Stimulated activated CD4-positive, alpha-beta T cell treated with anti-CD3 and anti-CD28 coated beads, Interleukin-15, amount 100 ng/mL, for 1 hour (primary cell): ENCODE measurements around the gene AIDA.
A peak's percentile ranks its signal among the peaks of the same experiment; 100 is the strongest.
"Not testable (repeated sequence)": the region's sequence is repeated elsewhere in the genome, so short reads cannot be mapped to it uniquely, and the experiment has no call there.

Source experiments
- DNase-seq, 2 donors: peaks; one replicate each; pipeline ENCODE4 v3.0.0-alpha.2; 2020; ENCODE audit warnings: low read depth in 1 of 2, low spot score in 1 of 2

AIDA gene, protein sequence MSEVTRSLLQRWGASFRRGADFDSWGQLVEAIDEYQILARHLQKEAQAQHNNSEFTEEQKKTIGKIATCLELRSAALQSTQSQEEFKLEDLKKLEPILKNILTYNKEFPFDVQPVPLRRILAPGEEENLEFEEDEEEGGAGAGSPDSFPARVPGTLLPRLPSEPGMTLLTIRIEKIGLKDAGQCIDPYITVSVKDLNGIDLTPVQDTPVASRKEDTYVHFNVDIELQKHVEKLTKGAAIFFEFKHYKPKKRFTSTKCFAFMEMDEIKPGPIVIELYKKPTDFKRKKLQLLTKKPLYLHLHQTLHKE

DNA sequence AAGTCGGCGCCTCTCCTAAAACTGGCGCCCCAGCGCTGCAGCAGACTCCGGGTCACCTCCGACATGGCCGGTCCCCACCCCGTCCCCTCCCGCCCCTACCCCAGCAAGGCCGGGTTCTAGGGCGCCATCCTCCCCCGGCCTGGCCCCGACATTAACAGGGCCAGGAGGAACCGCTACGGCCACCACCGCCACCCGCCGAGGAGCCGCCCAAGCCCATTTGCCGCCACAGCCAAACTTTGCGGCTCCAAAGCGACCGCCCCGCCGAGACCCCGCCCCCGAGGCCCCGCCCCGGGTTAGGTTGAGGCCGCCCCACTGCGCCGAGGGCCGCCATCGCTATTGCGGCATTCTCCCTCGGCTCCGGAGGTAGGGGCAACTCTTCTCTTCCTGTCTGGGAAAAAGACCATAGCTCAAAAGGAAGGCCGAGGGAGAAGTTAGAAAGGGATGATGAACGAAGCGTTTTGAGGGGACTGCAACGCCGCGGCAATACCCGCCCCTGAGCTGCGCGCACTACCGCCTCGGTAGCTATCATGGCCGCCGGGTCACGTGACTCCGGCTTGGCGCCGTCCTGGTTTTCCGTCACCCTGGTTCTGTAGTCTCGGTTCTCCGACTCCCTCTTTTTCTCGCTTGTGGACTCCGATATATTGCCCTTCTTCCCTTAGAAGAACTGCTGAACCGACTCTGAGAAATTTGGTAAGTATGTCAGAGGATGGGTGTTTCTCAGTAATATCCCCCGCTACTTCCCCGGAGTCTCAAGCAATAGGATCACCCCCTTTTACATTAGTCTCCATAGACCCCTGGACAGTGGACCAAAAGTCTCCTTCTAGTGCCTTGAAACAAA, at the start of gene AIDA, which contains the start of gene BROX:
AIDA (minus strand) TSS at position 239 of the 838 bp plus-strand sequence; CDS start at position 65, 174 bp downstream.
BROX (plus strand) TSS at position 312 of the 838 bp plus-strand sequence. CDS start 3,136 bp downstream, outside the sequence.
- peak; percentile 92 to 98 for DNase-seq

DNA sequence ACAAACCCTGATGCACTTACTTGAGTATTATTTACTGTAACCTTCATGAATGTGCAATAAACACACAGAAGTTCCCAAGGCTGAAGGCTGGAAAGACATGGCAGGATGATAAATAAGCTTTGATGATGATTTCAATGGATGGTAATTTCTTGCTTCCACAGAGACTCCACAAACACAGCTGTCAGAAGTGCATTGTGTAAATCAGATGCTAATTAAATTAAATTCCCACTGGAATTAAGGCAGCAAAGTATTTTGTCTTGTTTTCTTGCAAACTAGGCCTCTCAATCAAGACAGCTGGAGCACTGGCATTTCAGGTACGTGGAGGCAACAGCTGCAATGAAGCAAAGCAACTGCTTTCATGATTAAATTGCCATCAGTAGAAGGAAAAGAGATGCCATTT, 48.8 kb upstream of the AIDA start:
- no peak for DNase-seq

DNA sequence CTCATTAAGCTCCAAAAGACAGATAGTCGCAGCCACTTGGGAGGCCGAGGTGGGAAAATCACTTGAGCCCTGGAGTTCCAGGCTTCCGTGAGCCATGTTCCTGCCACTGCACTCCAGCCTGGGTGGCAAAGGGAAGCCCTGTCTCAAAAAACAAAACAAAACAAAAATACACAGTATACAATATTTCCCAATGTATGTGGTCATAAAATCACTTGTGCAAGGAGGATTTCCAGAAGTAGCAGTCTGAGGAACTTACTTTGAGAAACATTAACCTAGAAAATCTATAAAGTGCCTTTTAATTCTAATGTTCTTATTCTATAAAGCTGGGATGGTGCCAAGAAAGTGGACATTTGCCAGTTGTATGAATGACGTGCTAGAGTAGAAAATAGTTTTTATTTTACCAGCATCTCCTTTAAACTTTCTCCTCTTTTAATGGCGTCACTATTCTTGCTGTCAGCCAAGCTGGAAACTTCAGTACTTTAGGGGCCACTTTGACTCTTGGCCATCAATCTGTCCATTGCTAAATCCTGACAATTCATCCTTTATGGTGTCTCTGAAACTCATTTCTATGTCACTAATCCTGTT, 47.3 kb upstream of the AIDA start:
- DNase-seq, result no peak

GRCh38 chr1:222757646-222758268, 45.5 kb upstream of the AIDA start:
- no peak for DNase-seq

- DNase-seq, result no peak
Observed at GRCh38 chr1:222754366-222755139, 42.3 kb upstream of the AIDA start.

DNA sequence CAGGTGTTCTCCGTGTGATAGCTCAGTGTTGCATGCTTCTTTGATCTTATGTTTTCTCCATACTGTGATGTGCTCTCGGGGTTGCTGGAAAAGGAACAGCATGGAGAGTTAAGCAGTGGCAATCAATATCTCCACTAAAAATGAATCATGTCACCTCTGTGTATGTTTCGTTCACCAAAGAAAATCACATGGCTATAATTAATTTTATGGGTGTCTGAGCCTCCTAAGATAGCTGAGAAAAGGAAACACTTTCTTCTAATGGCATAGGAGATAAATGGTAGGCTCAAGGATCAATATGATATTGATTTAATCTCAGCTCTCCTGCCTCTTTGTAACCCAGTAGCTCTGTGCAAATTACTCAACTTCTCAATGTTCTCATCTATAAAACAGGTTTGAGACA, 39.0 kb upstream of the AIDA start:
- no peak for DNase-seq

- DNase-seq, result no peak
Observed at GRCh38 chr1:222750651-222751050, 38.4 kb upstream of the AIDA start.

DNA sequence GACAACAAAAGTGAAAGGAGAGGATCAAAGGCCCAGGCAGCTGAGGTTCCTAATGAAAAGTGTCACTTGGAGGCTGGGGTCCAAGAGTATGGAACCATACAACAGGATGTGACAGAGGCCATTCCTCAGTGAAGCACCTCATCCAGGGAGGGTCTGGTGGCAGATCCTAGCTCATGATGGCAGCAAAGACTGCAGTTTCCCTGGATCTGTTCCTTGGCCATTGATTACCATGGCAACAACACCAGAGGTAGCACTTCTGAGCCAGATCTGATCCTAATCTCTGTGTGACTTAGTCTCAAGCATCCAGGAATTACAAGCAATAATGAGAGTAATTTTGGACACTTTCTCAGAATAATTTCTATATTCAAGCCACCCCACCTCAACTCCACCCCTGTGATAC, 37.6 kb upstream of the AIDA start:
- no peak for DNase-seq

DNA sequence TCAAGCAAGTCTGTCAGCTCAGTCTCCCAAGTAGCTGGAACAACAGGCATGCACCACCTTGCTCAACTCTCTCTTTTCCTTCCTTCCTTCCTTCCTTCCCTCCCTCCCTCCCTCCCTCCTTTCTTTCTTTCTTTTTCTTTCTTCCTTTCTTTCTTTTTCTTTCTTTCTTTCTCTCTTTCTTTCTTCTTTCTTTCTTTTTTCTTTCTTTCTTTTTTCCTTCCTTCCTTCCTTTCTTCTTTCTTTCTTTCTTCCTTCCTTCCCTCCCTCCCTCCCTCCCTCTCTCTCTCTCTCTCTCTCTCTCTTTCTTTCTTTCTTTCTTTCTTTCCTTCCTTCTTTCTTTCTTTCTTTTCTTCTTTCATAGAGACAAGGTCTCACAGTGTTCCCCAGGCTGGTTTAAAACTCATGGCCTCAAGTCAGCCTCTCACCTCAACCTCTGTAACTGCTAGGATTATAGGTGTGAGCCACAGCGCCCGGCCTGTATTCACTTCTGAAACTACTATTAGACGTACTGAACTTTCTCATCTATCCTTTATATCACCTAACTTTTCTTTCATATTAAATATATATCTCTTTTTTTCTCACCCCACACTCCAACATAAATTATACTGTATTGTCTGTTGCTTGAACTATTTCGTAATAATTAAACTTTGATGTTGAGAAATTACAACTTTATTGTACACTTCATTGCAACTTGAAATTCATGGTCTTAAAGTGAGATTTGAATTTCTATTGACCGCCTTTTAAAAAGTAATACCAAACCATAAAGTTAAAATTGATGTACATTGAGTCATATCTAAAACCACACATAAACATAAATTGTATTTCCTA, 29.6 kb upstream of the AIDA start:
- not testable (repeated sequence) for DNase-seq

GRCh38 chr1:222739929-222740328, 27.6 kb upstream of the AIDA start:
- no peak for DNase-seq

DNA sequence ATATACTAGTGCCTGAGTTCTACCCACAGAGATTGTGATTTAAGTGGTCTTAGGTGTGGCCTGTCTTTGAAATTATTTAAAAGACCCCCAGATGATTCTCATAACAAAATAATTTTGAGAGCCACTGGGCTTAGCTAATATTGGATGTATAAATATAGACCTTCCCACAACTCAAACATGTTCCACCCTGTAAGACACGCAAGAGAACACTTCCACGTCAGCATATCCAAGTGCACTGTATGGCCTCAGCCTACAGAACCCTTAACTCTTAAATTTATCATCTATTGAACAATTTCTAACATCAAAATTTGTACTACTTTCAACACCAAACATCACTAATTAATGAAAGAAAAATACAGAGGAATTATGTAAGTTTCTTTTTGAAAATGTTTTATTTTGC, 27.2 kb upstream of the AIDA start:
- no peak for DNase-seq

DNA sequence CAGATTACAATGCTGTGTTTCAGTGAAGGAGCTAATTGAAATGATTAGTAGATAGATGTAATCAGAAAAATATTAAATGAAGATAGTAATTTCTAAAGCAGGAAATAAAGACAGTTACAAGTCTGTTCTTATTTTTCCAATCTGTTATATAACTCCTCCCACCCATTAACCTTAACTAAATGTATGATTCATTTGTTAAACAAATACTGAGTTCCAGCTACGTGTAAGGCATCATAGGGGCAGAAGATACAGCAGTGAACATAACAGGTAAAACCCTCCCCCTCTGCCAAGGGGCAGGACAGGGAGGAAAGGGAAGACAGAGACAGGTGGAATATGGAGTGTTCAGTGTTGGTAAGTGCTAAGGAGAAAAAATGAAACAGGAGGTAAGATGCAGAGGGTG, 24.7 kb upstream of the AIDA start, which contains the start of gene FAM177B:
FAM177B (plus strand) TSS at position 231 of the 400 bp plus-strand sequence. CDS start 9,344 bp downstream, outside the sequence.
- DNase-seq, result no peak

DNA sequence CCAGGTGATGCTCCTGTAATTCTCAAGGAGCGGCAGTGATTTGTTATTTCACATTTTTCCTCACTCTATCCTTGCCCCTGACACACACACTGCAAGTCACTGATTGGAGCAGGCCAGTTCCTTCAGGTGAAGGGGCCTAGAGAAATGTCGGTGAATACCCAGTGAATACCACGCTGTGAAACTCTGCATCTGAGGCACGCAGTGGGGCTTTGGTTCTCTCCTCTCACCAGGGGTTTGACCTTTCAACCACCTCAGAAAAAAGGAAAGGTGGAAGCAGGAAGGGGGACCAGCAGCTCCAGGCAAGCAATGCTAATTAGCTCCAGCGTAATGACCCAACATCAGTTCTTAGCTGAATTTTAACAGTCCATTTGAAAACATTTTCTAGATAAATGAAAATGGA, 24.2 kb upstream of the AIDA start:
- no peak for DNase-seq

- no peak for DNase-seq
Observed at GRCh38 chr1:222734740-222735139, 22.4 kb upstream of the AIDA start.

DNA sequence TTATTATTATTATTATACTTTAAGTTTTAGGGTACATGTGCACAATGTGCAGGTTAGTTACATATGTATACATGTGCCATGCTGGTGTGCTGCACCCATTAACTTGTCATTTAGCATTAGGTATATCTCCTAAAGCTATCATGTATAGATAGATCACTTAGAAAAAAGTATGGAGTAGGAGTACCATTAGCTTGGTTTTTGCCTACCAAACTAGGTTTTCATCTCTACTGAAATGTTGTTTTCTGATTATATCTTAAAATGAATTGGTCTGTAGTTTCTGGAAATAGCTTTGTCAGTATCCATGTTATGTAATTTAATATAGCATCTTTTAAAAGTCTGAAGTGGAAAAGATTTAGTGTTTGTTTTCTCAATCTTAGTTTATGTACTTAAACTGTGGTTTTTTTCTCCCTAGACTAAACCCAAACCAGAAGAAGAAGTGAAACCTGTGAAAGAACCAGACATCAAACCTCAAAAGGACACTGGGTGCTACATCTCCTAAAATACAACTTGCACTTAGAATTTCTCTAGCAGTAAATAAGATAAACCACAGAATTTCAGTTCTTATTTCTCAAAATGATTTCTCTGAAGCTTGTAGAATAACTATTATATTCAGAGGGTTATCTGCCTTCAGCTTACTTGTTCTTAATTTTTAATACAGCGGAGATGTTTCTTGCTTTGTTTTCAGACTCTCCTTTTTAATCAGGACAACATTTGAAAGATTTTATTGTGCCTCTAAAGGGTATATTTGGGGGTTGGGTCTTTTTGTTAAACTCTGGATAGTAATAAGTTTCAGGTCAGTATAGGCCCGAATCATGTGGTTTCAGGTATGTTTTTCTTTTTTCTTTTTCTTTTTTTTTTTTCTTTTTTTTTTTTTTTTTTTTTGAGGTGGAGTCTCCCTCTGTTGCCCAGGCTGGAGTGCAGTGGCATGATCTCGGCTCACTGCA, 20.2 kb upstream of the AIDA start:
- no peak for DNase-seq

DNA sequence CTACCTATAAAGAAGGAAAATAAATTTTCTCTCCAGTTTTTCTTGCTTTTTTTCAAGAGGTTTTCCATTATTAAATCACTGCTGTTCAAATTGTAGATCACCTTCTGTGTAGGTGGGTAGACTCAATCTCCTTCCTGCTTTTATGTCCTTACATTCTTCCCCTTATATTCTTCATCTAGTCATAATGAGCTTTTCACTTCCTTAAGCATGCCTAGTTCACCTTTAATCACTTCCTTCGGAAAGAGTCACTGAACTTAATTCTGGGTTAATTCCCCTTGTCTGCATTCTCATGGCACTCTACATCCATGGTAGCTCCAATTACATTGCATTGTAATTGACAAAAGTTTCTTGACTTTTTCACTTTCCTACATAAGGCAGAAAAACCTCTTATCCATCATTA, 18.6 kb upstream of the AIDA start:
- DNase-seq, result no peak

- DNase-seq, result no peak
Observed at GRCh38 chr1:222728746-222729145, 16.5 kb upstream of the AIDA start.

DNA sequence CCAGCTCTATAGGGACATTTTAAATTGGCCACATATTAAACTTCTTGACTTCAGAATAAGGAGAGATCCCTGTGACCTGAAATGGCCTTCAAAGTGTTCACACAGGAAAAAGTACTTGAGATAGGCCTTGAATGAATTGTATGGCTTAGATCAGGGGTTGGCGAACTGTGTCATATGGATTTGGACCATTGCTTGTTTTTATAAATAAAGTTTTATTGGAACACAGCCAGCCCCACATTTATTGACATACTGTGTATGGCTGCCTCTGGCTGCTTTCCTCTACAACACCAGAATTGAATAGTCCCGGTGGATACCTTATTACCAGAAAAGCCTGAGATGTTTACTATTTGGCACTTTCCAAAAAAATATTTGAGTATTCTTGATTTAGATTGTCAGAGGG, 4.1 kb upstream of the AIDA start:
- DNase-seq, result no peak
